ENCODE results near the gene BCLAF3. TPM values are rescaled to one million over a fixed set of nuclear protein-coding genes. Genes with fewer than 3 reads are reported as not detected.

BCLAF3 gene
- total and polyA plus RNA-seq, 9 of the 15 experiments (the other 6 are each of a cell fraction or from before 2014, with no cell fraction given): 0.73 to 4.6 (median 2.5) TPM

- TF ChIP-seq CTCFL (IDR thresholded peaks at IDR 0.05; ENCODE audit: borderline replicate concordance, insufficient read depth, low read depth, low read length, poor library complexity, severe bottlenecking) (peak; percentile 87), RCOR1 (IDR thresholded peaks at IDR 0.05; ENCODE audit: borderline replicate concordance in 1 of 2, low read depth in 2 of 2, low read length in 2 of 2) (peak in 1 of 2 experiments; percentile 33; a peak in 1 of 4 replicates), NRF1 (conservative IDR thresholded peaks at IDR 0.05 in 1 of 2, IDR thresholded peaks at IDR 0.05 in 1 of 2) (peak; percentile 80 to 85), CTCF (IDR thresholded peaks at IDR 0.05 in 2 of 3, conservative IDR thresholded peaks at IDR 0.05 in 1 of 3; ENCODE audit: insufficient read depth in 2 of 3, low read depth in 1 of 3, low read length in 3 of 3) (peak; percentile 73 to 96 (median 96)), RBBP5 (IDR thresholded peaks at IDR 0.05; ENCODE audit: borderline replicate concordance, insufficient read depth, low read length, poor library complexity, severe bottlenecking) (peak; percentile 66), PHF8 (IDR thresholded peaks at IDR 0.05; ENCODE audit: borderline replicate concordance, low read length) (peak; percentile 24; the same call in 1 of the 2 replicates), MAZ (CRISPR knock-in tag; conservative IDR thresholded peaks at IDR 0.05 in 1 of 2, IDR thresholded peaks at IDR 0.05 in 1 of 2) (peak; percentile 91 to 99), ZFX (CRISPR knock-in tag; IDR thresholded peaks at IDR 0.05) (peak; percentile 43), HNRNPL (IDR thresholded peaks at IDR 0.05; ENCODE audit: low read depth, low read length) (0 out of 2 replicates have a peak, but pooled peaks have one; percentile 39), ZNF354B (CRISPR knock-in tag; IDR thresholded peaks at IDR 0.05) (no peak)
- TF ChIP-seq, protein P1, sequence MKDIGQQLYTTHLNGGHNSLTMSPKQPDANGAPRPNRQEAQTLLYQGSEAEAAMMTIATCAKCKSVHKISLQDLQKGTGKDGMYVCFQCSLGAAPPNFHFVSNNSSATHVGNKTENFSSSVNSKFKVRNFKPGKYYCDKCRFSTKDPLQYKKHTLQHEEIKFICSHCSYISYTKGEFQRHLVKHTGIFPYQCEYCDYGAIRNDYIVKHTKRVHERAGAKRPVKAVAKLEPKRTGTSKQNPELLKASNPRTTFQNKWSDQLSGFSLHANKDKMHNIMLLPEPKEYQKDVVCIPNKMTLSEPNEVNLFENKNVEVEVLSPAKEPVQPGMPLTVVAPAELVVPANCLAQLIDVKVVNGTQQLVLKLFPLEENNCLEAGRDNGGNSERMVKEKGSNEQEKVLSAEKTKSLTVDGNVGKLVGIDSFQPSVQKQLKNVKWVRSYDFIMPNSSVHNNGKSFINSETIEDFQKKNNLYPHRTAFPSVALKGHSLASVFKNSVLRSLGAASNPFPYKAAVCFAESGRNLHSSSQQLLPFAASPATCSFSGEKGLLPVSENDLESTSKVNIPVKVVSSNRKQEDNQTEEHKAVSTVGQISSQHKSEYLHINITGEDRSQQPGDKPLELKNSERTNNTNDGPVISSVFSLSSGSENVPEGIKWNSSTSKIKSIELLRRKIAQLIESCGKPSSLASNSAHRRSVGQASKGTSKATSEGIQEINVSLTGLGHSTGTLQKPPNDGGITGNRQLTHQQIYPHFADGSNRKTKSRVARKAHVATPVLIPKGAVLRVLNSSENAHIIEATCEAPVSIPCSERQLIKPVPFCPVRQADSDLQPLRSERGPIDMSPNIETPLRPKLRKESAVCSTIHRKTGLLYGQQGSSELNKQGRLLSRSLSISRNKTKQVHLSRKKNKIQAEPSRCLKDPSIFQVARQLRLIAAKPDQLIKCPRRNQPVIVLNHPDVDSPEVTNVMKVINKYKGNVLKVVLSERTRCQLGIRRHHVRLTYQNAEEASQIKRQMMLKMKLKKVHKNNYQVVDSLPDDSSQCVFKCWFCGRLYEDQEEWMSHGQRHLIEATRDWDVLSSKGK (CRISPR knock-in tag; IDR thresholded peaks at IDR 0.05): no peak
- TF ChIP-seq, protein P2, sequence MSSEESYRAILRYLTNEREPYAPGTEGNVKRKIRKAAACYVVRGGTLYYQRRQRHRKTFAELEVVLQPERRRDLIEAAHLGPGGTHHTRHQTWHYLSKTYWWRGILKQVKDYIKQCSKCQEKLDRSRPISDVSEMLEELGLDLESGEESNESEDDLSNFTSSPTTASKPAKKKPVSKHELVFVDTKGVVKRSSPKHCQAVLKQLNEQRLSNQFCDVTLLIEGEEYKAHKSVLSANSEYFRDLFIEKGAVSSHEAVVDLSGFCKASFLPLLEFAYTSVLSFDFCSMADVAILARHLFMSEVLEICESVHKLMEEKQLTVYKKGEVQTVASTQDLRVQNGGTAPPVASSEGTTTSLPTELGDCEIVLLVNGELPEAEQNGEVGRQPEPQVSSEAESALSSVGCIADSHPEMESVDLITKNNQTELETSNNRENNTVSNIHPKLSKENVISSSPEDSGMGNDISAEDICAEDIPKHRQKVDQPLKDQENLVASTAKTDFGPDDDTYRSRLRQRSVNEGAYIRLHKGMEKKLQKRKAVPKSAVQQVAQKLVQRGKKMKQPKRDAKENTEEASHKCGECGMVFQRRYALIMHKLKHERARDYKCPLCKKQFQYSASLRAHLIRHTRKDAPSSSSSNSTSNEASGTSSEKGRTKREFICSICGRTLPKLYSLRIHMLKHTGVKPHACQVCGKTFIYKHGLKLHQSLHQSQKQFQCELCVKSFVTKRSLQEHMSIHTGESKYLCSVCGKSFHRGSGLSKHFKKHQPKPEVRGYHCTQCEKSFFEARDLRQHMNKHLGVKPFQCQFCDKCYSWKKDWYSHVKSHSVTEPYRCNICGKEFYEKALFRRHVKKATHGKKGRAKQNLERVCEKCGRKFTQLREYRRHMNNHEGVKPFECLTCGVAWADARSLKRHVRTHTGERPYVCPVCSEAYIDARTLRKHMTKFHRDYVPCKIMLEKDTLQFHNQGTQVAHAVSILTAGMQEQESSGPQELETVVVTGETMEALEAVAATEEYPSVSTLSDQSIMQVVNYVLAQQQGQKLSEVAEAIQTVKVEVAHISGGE (CRISPR knock-in tag; IDR thresholded peaks at IDR 0.05): peak in 1 of 3 experiments; percentile 45; a peak in 2 of 6 replicates
These were observed at the start of gene BCLAF3 (continued) for GRCh38 chrX:19990556-19991349.

Measured in K562 (cell line).